HepG2 (cell line): ENCODE data around the gene HTR1B. TPM values are rescaled to one million over a fixed set of nuclear protein-coding genes. Genes with fewer than 3 reads are reported as not detected.

Source experiments
- ATAC-seq: fragments of 200-7000 bp; cut with Tn5 transposase; 3 replicates; pipeline ENCODE4 v1.9.1; 2020; ENCODE audit warnings: mild to moderate bottlenecking, moderate library complexity
- BruUV-seq: library from RNA; stranded (reverse); fragments of 400-500 nt; replicated peaks from 2 replicates; lab custom pipeline; 2021; lab: Mats Ljungman, UMichigan
- CTCF ChIA-PET: fragments of 300-600 bp; formaldehyde crosslinking; extraction: SDS; loops from one replicate; lab custom pipeline; 2021; ENCODE audit warnings: low total read pairs, inconsistent platforms, low intra/inter-chr PET ratio; lab: Yijun Ruan, JAX
- POLR2A ChIA-PET: fragments of 350-600 bp; sonication (Branson Sonifier 250); formaldehyde crosslinking; loops from one replicate; lab custom pipeline; 2020; ENCODE audit warnings: antibody characterized with exemption, inconsistent platforms; lab: Yijun Ruan, JAX
- DNase-seq: peaks from one replicate; pipeline ENCODE4 v3.0.0-alpha.2; 2015; ENCODE audit warnings: low spot score
- FAIRE-seq: peaks from 3 replicates; lab custom pipeline; 2011; peaks lifted over from hg19 to GRCh38; lab: Jason Lieb, UNC
- H2AFZ ChIP-seq: one replicate; pipeline ENCODE4 v1.6.1; 2011; ENCODE audit warnings: low read length, inconsistent platforms
- H3K27ac ChIP-seq: fragments of 300-600 bp; 3 replicates; pipeline ENCODE4 v1.8.0; 2011; ENCODE audit warnings: mixed run types, mild to moderate bottlenecking, mixed read lengths, low read length, inconsistent platforms; ENCODE audit not compliant: insufficient read depth; ENCODE audit errors: extremely low read length
- H3K27me3 ChIP-seq, 2 experiments: fragments of 200-600 bp in 1 of 2; 2 replicates in 1 of 2; 3 replicates in 1 of 2; pipeline versions ENCODE4 v1.6.0 to v1.8.0; 2011; ENCODE audit warnings: low read length in 2 of 2, mild to moderate bottlenecking in 2 of 2, moderate library complexity in 2 of 2, inconsistent platforms in 1 of 2; ENCODE audit not compliant: insufficient read depth in 2 of 2, control insufficient read depth in 1 of 2
- H3K36me3 ChIP-seq, 2 experiments: fragments of 200-600 bp in 1 of 2; replicated peaks in 1 of 2; 2 replicates in 1 of 2; 3 replicates in 1 of 2; pipeline versions ENCODE4 v1.5.1 to v1.8.0; 2011; ENCODE audit warnings: low read length in 2 of 2, inconsistent platforms in 1 of 2; ENCODE audit not compliant: insufficient read depth in 2 of 2, control insufficient read depth in 1 of 2
- H3K4me1 ChIP-seq: 2 replicates; pipeline ENCODE4 v1.5.1; 2012; ENCODE audit warnings: low read length, inconsistent platforms; ENCODE audit not compliant: insufficient read depth
- H3K4me2 ChIP-seq: 2 replicates; pipeline ENCODE4 v1.6.0; 2011; ENCODE audit warnings: low read depth, low read length, inconsistent platforms
- H3K4me3 ChIP-seq, 3 experiments: fragments of 200-600 bp in 1 of 3; sonication (generic), shearing (Covaris generic) in 1 of 3; replicated peaks in 1 of 3; 2 replicates each; pipeline ENCODE4 v1.5.1; 2011 to 2016; ENCODE audit warnings: low read length in 3 of 3, inconsistent platforms in 2 of 3, low read depth in 2 of 3, mild to moderate bottlenecking in 2 of 3, control low read depth in 1 of 3, mixed read lengths in 1 of 3; ENCODE audit not compliant: insufficient read depth in 1 of 3
- H3K79me2 ChIP-seq: one replicate; pipeline ENCODE4 v1.6.1; 2011; ENCODE audit warnings: low read length, inconsistent platforms; ENCODE audit not compliant: insufficient read depth
- H3K9ac ChIP-seq: 2 replicates; pipeline ENCODE4 v1.6.0; 2011; ENCODE audit warnings: mild to moderate bottlenecking, low read depth, low read length, inconsistent platforms; ENCODE audit not compliant: insufficient read depth
- H3K9me3 ChIP-seq: 2 replicates; pipeline ENCODE4 v1.5.1; 2012; ENCODE audit warnings: mild to moderate bottlenecking, low read length
- H4K20me1 ChIP-seq: 2 replicates; pipeline ENCODE4 v1.6.0; 2011; ENCODE audit warnings: inconsistent platforms, mild to moderate bottlenecking, low read length, moderate library complexity; ENCODE audit not compliant: insufficient read depth
- ARID5B ChIP-seq: IDR thresholded peaks from 2 replicates; pipeline ENCODE4 v1.4.0; 2020; ENCODE audit warnings: mild to moderate bottlenecking, missing genetic modification reagents
- BRD4 ChIP-seq: sonication (generic); formaldehyde crosslinking; IDR thresholded peaks from 2 replicates; pipeline ENCODE4 v1.4.0; 2020; ENCODE audit warnings: missing genetic modification reagents
- CHD2 ChIP-seq: IDR thresholded peaks from 2 replicates; pipeline ENCODE4 v1.6.1; 2011; ENCODE audit warnings: low read depth, low read length, improper control_type of control experiment
- ELF3 ChIP-seq: IDR thresholded peaks from 2 replicates; pipeline ENCODE4 v1.6.1; 2016; ENCODE audit warnings: missing genetic modification reagents, missing compliant biosample characterization
- EP300 ChIP-seq, 3 experiments: sonication (generic) in 1 of 3; formaldehyde crosslinking in 1 of 3; IDR thresholded peaks; 2 replicates each; pipeline versions ENCODE4 v1.5.1 to v1.6.1; 2011 to 2020; ENCODE audit warnings: low read depth in 2 of 3, low read length in 2 of 3, borderline replicate concordance in 1 of 3, improper control_type of control experiment in 1 of 3, mild to moderate bottlenecking in 1 of 3, missing genetic modification reagents in 1 of 3, moderate library complexity in 1 of 3
- FOXA3 ChIP-seq: IDR thresholded peaks from 2 replicates; pipeline ENCODE4 v1.6.1; 2016; ENCODE audit warnings: missing genetic modification reagents, missing compliant biosample characterization
- JUND ChIP-seq: sonication (generic); formaldehyde crosslinking; IDR thresholded peaks from 2 replicates; pipeline ENCODE4 v1.8.0; 2022; ENCODE audit warnings: mild to moderate bottlenecking, missing genetic modification reagents
- RARA ChIP-seq: IDR thresholded peaks from 2 replicates; pipeline ENCODE4 v1.6.1; 2016; ENCODE audit warnings: missing genetic modification reagents, missing compliant biosample characterization
- SOX6 ChIP-seq, 2 experiments: fragments of 450-650 bp in 1 of 2; sonication (generic) in 1 of 2; formaldehyde crosslinking in 1 of 2; IDR thresholded peaks; 2 replicates each; pipeline versions ENCODE4 v1.4.0 to v1.6.1; 2017 to 2020; ENCODE audit warnings: antibody characterized with exemption in 1 of 2, mild to moderate bottlenecking in 1 of 2, missing genetic modification reagents in 1 of 2
- TCF7 ChIP-seq: sonication (generic); IDR thresholded peaks from 2 replicates; pipeline ENCODE4 v1.6.1; 2016; ENCODE audit warnings: antibody characterized with exemption, low read depth
- ZIK1 ChIP-seq: sonication (generic); formaldehyde crosslinking; IDR thresholded peaks from 2 replicates; pipeline ENCODE4 v1.5.0; 2020; ENCODE audit warnings: mild to moderate bottlenecking, low read depth, missing genetic modification reagents, borderline replicate concordance
- ZNF382 ChIP-seq: sonication (generic); formaldehyde crosslinking; IDR thresholded peaks from 2 replicates; pipeline ENCODE4 v1.5.0; 2020; ENCODE audit warnings: missing genetic modification reagents, mild to moderate bottlenecking, borderline replicate concordance
- ZNF768 ChIP-seq: sonication (generic); formaldehyde crosslinking; IDR thresholded peaks from 2 replicates; pipeline ENCODE4 v1.4.0; 2020; ENCODE audit warnings: missing genetic modification reagents
- WGBS: methylation state at CpG from one replicate; pipeline ENCODE4 v1.1.6; 2017; ENCODE audit warnings: low lambda C conversion rate; 5-methylcytosine and 5-hydroxymethylcytosine counted together
- in situ Hi-C: cut with HindIII; loops from 2 replicates; pipeline ENCODE4 v1.10.0; 2017; ENCODE audit warnings: low pct_unique_long_range_greater_than_20kb; ENCODE audit not compliant: extremely low pct_ligation_motif_present
- intact Hi-C: fragments of 100-400 bp; cut with micrococcal nuclease; formaldehyde crosslinking; loops from one replicate; pipeline ENCODE4 v1.10.0; 2022; ENCODE audit not compliant: unreplicated experiment
- polyA plus RNA-seq, 8 experiments: library from polyadenylated mRNA; depleted of rRNA in 3 of 8; stranded (reverse) in 7 of 8; unstranded in 1 of 8; fragments of >200 nt; fragmentation: Illumina TruSeq in 4 of 8; extraction: Trizol in 4 of 8; gene quantifications; 2 replicates each; pipeline versions ENCODE4 v1.2.1 to v1.2.3, GENCODE V29; 2011 to 2016; ENCODE audit warnings: low read depth in 4 of 8, missing spikeins in 1 of 8, mixed read lengths in 1 of 8; ENCODE audit not compliant: insufficient read depth in 1 of 8
- total RNA-seq, 5 experiments: library from RNA; depleted of rRNA; stranded (reverse); fragments of >200 nt; fragmentation: Illumina TruSeq; extraction: Trizol; gene quantifications; 2 replicates each; pipeline ENCODE4 v1.2.3, GENCODE V29; 2016; ENCODE audit warnings: low read depth in 1 of 5
- TF ChIP-seq, protein P1 (sequence below): sonication (generic); formaldehyde crosslinking; IDR thresholded peaks from 2 replicates; pipeline ENCODE4 v1.5.0; 2020; ENCODE audit warnings: mild to moderate bottlenecking, missing genetic modification reagents
- TF ChIP-seq, protein P2 (sequence below): sonication (generic); formaldehyde crosslinking; IDR thresholded peaks from 2 replicates; pipeline ENCODE4 v1.5.0; 2020; ENCODE audit warnings: missing genetic modification reagents

The HTR1B gene
- total and polyA plus RNA-seq, 2 of the 13 experiments (the other 11 are each of a cell fraction or from before 2014, with no cell fraction given) = not detected

DNA sequence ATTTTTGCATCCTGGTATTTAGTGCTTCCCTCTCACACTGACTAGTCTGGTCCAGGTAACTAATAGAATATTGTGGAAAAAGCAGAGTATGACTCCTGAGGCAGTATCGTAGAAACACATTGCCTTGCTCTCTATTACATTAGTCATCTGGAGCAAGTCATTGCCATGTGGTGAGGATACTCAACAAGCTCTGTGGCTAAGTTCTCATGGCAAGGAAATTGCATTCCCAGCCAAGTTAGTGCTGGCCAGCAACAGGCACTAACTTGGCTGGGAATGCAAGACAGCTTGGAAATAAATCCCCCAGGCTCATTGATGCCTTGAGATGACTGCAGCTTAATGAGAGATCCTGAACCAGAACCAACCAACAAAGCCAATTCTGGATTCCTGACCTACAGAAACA is 39.7 kb upstream of the HTR1B start (continued):
- TF ChIP-seq, protein P1, sequence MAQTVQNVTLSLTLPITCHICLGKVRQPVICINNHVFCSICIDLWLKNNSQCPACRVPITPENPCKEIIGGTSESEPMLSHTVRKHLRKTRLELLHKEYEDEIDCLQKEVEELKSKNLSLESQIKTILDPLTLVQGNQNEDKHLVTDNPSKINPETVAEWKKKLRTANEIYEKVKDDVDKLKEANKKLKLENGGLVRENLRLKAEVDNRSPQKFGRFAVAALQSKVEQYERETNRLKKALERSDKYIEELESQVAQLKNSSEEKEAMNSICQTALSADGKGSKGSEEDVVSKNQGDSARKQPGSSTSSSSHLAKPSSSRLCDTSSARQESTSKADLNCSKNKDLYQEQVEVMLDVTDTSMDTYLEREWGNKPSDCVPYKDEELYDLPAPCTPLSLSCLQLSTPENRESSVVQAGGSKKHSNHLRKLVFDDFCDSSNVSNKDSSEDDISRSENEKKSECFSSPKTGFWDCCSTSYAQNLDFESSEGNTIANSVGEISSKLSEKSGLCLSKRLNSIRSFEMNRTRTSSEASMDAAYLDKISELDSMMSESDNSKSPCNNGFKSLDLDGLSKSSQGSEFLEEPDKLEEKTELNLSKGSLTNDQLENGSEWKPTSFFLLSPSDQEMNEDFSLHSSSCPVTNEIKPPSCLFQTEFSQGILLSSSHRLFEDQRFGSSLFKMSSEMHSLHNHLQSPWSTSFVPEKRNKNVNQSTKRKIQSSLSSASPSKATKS = no peak

DNA sequence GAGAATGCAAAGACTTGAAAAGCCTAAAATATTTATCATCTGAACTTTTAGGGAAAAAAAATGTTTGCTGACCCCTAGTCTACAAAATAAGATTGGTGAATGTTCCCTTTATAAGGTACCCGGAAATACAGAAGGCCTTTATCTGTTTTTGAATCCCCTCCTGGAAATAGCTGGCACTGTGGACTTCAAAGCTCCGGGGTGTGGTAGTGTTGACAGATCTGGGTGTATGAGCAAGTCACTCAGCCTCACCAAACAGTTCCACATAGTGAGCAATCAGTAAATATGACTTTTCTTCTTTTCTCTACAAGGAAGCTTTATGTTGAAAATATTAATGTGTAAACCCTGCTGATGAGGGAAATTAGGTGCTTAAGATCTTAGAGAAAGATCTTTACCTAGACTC is 29.2 kb upstream of the HTR1B start:
- Histone ChIP-seq H3K79me2 (no peaks in the 10 kb centered on the region), H3K27ac (no peak overlapping the region), H4K20me1 (no peaks in the 10 kb centered on the region), H3K4me2 (no peak overlapping the region), H3K4me3 (no peak overlapping the region), H3K36me3 (no peaks in the 10 kb centered on the region), H2AFZ (no peak overlapping the region), H3K27me3 (no peaks in the 10 kb centered on the region; a peak in 1 of 5 replicates), H3K4me1 (peaks cover 13% of the 10 kb centered on the region), H3K9ac (no peak overlapping the region), H3K9me3 (no peaks in the 10 kb centered on the region)
- CTCF ChIA-PET = no interaction called here
- intact Hi-C loops = no loop called here
- in situ Hi-C loops = no loop called here
- DNase-seq = peak; percentile 39
- TF ChIP-seq JUND (CRISPR knock-in tag) = no peak
- TF ChIP-seq CHD2 = no peak
- peak; percentile 20; the same call in 1 of the 2 replicates for TF ChIP-seq ARID5B (CRISPR knock-in tag)
- TF ChIP-seq FOXA3 (CRISPR knock-in tag) = 0 out of 2 replicates have a peak, but pooled peaks have one; percentile 16
- TF ChIP-seq, protein P2, sequence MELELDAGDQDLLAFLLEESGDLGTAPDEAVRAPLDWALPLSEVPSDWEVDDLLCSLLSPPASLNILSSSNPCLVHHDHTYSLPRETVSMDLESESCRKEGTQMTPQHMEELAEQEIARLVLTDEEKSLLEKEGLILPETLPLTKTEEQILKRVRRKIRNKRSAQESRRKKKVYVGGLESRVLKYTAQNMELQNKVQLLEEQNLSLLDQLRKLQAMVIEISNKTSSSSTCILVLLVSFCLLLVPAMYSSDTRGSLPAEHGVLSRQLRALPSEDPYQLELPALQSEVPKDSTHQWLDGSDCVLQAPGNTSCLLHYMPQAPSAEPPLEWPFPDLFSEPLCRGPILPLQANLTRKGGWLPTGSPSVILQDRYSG (CRISPR knock-in tag) = no peak
- peak; percentile 78; the same call in 1 of the 2 replicates for TF ChIP-seq ELF3 (CRISPR knock-in tag)
- TF ChIP-seq ZNF768 (CRISPR knock-in tag) = no peak
- TF ChIP-seq SOX6 (IDR thresholded peaks at IDR 0.05) = no peak
- 0 out of 2 replicates have a peak, but pooled peaks have one; percentile 12 for TF ChIP-seq SOX6 (CRISPR knock-in tag; IDR thresholded peaks at IDR 0.05)
- TF ChIP-seq EP300 (IDR thresholded peaks at IDR 0.05; ENCODE audit: low read depth in 2 of 2, low read length in 2 of 2) = 0 out of 4 replicates have a peak, but pooled peaks of 1 of the 2 experiments have one; percentile 21
- TF ChIP-seq EP300 (CRISPR knock-in tag; IDR thresholded peaks at IDR 0.05; ENCODE audit: borderline replicate concordance) = no peak
- 0 out of 2 replicates have a peak, but pooled peaks have one; percentile 8 for TF ChIP-seq RARA
- TF ChIP-seq ZIK1 (CRISPR knock-in tag) = no peak
- TF ChIP-seq ZNF382 (CRISPR knock-in tag) = no peak
- TF ChIP-seq TCF7 = peak; percentile 81
- no peak for TF ChIP-seq BRD4
- no peak for FAIRE-seq
- 0% methylated on average over 2 of the region's 2 CpGs for WGBS
- BruUV-seq = no TSS peak
- ATAC-seq = peak; percentile 67
- POLR2A ChIA-PET = no interaction called here
